T-helper 2 cell (primary cell): ENCODE data around the gene ATAD2B.
"Not testable (repeated sequence)": the region's sequence is repeated elsewhere in the genome, so short reads cannot be mapped to it uniquely, and the experiment has no call there.

Source experiments
- DNase-seq, 5 experiments: peaks; one replicate each; pipeline versions ENCODE4 v3.0.0 to v3.0.0-alpha.2; 2012 to 2022
- total RNA-seq, 2 donors: gene quantifications; one replicate each; lab custom pipeline; 2026; lab: John Stamatoyannopoulos, UW

Gene ATAD2B
- 90.0 to 91.0 reads per million in 2 donors for total RNA-seq

- DNase-seq = peak; percentile 86 to 98 (median 92)
Measured at GRCh38 chr2:23926750-23927571, at the start of gene ATAD2B. TSS of gene ATAD2B (minus strand) at chr2:23927123. CDS start at chr2:23926770, 353 bp downstream.

DNA sequence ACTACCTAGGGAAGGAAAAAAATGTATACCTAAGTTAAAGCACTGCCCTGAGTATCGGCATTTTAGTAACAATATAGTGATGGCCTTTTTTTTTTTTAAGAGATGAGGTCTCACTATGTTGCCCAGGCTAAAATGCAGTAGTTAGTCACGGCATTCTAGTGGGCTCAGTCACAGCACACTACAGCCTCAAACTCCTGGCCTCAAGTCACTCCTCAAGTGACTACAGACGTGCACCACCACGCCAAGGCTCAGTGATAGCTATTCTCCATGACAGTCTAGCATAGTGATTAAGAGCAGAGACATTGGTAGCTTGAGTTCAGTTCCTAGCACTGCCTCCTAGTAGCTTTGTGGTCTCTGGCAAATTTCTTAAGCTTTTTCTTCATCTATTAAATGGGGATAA lies 40.9 kb upstream of the ATAD2B start:
- DNase-seq = no peak

DNA sequence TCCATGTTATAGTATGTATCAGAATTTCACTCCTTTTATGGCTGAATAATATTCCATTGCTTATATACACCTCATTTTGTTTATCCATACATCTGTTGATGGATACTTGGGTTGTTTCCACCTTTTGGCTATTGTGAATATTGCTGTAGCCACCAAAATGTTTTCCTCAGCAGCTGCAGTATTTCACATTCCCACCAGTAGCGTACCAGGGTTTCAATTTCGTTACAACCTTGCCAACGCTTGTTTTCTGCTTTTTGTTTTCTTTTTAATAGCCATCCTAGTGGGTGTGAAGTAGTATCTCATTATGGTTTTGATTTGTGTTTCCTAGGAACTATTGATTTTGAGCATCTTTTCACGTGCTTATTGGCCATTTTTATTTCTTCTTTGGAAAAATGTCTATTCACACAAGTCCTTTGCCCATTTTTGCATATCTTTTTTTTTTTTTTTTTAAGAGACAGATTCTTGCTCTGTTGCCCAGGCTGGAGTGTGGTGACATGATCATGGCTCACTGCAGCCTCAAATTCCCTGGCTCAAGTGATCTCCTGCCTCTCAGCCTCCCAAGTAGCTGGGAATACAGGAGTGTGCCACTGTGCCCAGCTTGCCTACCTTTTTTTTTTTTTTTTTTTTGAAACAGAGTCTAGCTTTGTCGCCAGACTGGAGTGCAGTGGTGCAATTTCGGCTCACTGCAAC lies 27.5 kb upstream of the ATAD2B start:
- peak in 1 of 5 experiments; percentile 2 for DNase-seq

GRCh38 chr2:23953625-23954024 lies 26.7 kb upstream of the ATAD2B start:
- no peak for DNase-seq

DNA sequence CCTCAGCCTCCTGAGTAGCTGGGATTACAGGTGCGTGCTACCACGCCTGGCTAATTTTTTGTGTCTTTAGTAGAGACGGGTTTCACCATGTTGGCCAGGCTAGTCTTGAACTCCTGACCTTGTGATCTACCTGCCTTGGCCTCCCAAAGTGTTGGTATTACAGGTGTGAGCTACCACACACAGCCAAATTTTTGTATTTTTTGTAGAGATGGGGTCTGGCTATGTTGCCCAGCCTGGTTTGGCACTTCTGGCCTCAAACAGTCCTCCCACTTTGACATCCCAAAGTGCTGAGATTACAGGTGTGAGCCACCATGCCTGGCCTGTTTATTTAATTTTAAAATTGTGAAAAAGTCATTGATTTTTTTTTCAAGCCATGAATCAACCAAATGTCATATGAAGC lies 25.6 kb upstream of the ATAD2B start:
- not testable (repeated sequence) for DNase-seq

- no peak for DNase-seq
Measured at GRCh38 chr2:23947350-23947749, 20.4 kb upstream of the ATAD2B start.

DNA sequence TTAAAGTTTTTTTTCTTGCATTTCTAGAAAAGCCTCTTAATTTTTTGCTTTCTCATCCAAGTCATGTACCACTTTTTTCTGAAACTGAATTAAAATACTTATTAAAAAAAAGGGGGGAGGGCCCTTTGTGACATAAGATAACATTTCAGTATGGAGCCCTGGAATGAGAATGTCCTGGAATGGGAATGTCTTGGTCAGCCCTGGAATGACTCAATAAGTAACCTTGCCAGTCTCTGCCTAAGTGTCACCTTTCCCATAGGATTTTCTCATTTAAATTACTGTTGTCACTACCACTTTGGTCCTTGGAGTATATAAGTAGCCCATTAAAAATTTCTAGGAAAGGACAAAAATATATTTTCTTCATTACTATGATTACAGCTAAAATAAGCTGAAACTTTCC lies 18.1 kb upstream of the ATAD2B start:
- no peak for DNase-seq

DNA sequence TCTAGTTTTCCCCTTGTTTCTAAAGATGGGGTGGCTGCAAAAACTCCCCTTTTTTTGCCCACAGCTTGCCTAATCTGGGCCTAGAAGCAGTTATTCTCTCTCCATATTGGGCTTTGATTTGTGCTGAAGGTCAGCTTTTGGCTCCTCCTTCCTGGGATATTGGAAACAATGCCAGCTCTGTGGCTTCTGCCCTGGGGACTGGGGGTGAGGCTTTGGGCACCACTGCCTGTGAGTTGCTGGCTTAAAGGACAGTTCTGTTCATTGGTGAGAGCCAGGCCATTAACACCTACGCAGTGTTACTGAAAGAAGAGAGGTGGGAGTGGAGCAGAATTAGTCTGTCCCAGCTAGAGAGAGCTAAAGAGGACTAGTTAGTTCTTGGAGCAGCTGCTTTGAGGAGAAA lies 17.6 kb upstream of the ATAD2B start:
- no peak for DNase-seq

- no peak for DNase-seq
Measured at GRCh38 chr2:23943666-23944065, 16.7 kb upstream of the ATAD2B start.

DNA sequence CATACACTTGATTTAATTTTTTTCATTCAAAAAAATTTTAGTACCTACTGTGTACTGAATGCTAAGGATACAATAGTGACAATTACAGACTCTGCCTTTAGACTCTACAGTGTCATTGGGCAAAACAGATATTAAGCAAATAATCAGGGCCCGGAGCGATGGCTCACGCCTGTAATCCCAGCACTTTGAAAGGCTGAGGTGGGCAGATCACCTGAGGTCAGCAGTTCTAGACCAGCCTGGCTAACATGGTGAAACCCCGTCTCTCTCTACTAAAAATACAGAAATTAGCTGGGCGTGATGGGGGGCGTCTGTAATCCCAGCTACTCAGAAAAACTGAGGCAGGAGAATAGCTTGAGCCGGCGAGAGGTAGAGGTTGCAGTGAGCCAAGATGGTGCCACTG lies 14.7 kb upstream of the ATAD2B start:
- DNase-seq = no peak

DNA sequence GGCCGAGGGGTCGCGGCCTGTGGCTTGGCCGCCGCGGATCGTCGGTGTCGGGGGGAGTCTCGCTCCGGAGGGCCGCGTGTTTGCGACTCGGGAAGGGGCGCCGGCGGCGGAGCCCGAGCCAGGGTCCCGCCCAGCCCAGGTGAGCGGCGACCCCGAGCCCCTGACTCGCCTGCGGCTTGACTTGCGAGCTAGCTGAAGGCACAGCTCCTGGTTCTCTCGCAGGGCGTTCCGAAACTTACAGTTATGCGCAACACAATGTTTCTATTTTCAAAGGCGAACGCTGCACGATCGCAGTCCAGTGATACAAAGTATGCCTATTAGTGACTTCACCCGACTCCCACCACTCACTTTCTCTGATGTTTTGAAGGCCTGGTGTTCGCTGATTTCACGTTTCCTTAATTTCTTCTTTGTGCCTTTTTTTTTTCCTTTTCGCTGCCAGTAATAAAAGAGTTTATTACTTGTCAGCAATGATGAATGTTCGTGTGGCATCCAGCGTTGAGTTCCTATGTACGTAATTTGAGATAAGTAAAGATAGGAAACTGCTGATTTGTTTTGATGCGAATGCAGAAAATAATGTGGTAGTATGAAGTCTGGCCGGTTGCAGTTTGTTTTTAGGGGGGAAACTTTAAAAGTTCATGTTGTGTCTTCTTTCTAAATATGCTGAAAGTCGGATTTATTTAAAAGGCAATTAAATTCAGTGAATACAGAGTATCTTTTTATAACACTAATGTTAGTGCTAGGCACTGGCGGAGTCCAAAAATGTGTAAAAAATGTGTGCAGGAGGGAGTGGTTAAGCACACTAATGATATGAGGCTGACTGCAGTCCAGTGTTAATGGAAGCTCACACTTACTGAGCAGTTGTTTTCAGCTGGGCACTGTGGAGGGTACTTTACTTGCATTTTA lies 14.0 kb upstream of the ATAD2B start:
- peak in 3 of 5 experiments; percentile 15 to 75 (median 21) for DNase-seq

- peak; percentile 55 to 91 (median 67) for DNase-seq
Measured at GRCh38 chr2:23939987-23940717, 13.2 kb upstream of the ATAD2B start, which contains the start of gene UBXN2A. TSS of gene UBXN2A (plus strand) at chr2:23940463. CDS start at chr2:23958315, 17,852 bp downstream.

DNA sequence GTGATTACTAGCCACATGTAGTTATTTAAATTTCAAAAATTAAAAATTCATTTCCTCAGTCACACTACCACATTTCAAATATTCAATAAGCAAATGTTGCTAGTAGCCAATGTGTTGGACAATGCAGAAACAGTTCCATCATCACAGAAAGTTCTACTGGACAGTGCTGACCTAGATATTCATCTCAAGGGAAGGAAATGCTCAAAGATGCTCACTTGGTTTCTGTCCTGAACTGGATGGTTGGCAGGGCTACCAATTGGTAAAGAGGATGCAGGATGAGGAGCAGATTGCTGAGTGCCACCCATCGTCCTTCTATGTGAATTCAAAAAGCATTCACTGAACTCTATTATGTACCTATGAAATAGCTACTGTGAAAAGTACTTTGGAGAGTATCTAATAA lies 7.3 kb upstream of the ATAD2B start:
- DNase-seq = no peak

DNA sequence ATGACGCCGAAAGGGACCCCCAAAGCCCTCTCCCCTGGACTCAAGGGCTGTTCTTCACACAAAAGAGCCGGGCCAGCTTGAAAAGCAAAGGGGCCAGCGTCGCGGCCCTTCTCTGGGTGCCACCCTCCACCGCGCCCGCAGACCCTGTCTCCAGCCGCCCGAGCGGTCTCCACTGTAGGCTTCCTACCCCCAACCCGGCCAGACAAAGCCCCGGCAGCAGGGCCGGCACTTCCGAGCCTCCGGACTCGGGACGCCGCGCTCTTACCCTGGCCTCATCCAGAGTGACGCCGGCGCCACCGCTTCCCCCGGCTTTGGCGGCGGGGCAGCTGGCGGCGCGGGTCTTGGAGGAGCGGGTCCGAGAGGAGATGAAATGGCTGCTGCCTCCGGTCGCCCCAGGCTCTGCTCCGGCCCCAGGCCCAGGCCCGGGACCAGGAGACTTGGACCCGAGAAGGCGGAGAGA lies 603 bp downstream of the ATAD2B start:
- peak in 3 of 5 experiments; percentile 6 to 47 (median 10) for DNase-seq

- DNase-seq = peak in 4 of 5 experiments; percentile 23 to 91 (median 48)
Measured at GRCh38 chr2:23925702-23926289, 1.1 kb downstream of the ATAD2B start.

DNA sequence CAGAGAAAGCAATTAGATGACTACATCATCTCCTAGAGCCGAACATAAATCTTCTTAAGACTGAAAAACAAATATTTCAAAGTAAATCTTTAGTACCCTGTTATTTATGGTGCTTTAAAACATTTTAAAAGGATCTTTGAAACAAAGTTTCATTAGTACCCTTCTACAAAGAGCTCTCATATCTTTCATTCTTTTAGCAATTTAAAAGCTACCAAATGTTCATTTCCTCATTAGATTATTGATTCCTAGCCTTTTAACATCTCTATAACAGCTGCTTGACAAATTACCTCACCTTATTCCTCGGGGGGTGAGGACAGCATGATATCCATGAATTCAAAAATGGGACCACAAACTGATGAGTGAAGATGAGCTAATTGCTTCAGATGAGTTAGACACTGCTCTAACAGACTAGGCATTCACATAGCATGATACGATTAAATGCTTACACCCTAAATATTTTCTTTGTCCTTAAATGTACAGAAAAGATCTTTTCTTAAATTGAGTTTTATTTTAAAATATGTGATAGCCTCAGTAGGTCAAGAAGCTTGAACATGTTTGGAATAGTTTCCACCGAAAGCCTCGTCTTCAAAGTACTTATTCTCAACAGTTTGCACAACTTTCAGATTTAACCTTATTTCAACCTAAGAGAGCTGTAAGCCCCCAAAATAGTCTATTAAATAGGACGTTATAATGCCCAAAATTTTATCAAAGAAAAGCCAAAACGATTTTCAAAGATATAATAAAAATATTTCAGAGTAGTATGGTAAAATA lies 2.1 kb downstream of the ATAD2B start:
- no peak for DNase-seq

- DNase-seq = no peak
Measured at GRCh38 chr2:23918837-23919489, 8.0 kb downstream of the ATAD2B start.

- DNase-seq = peak in 1 of 5 experiments; percentile 39
Measured at GRCh38 chr2:23916727-23917405, 10.1 kb downstream of the ATAD2B start.

GRCh38 chr2:23915327-23915726 lies 11.6 kb downstream of the ATAD2B start:
- no peak for DNase-seq
